Stimulated activated CD8-positive, alpha-beta memory T cell treated with anti-CD3 and anti-CD28 coated beads, Interleukin-12 subunit alpha, Interleukin-12 subunit beta, amount 100 ng/mL, for 24 hours (primary cell): ENCODE results near the gene LDLRAD3.

Source experiments
- DNase-seq: peaks from one replicate; pipeline ENCODE4 v3.0.0-alpha.2; 2020; ENCODE audit errors: extremely low read depth

The LDLRAD3 gene

GRCh38 chr11:36132940-36133339, 189.1 kb downstream of the LDLRAD3 start:
- DNase-seq, result no peak

DNA sequence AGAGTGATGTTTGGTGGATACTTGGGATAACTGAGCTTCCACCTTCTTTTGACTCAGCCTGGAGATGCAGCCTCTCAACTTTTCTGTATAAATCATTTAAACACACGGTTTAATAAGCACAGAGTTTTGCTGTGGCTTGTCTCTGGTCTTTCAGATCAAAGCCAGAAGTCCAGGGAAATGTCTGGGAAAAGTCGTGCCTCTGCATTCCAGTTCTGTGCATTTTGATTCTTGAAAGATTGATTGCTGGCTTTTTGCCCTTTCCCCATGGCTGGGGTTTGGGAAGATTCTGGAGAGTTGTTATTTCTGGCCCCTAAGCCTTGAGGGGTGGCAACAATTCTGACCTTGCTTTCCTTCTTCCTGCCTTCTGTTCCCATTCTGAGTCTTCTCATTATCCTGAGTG, 191.2 kb downstream of the LDLRAD3 start:
- no peak for DNase-seq

- DNase-seq, result no peak
These were observed 195.9 kb downstream of the LDLRAD3 start for GRCh38 chr11:36139767-36140166.

DNA sequence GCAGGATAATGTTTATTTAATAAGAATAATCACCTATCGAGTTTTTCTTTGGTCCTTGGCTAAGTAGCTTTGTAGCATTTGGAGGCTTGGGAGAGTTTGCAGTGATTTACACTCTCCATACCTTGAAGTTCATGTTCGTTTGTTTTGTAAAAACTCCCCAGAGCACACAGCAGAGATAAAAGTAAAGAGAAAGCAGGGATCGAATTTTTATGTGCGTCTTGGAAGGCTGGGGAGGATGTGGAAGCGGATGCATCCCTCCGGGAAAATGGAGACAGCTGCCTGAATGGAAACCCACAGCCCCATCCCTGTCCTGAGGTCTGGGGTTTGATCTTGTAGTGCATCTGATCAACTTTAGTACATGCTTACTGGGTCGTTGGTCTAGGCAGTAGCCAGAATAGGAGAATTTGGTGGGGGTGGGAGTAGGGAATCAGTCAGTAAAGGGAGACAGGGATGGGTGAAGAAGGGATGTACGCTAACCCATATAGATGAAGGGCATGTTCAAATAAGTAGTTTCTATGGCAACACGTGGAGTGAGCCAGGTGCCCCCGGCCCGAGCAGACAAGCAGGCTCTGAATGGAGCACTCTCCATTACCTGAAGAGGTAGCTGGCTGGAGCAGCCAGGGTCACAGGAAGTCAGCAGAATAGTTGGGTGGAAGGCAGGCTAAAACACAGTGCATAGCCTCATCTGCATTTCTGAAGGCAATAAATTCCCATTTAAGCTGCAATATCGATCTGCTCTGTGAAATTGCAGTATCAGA, 197.5 kb downstream of the LDLRAD3 start:
- DNase-seq, result no peak

DNA sequence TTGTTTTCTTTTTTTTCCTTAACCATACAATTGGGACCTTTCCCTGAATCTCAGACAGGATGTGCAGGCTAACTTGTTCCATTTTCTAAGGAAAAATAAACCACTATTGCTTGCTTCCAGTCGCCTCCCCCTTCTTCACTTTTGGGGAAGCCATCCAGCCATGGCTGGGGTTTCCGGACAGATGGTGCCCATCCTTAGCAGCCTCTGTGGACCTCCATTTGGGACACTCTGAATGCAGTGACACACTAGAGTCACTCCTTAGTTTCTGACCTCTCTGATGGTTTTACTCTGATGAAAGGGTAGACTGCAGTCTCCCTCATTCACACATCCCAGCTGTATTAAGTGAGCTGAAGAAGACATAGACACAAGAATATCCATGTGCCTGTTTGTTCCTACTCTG, 198.1 kb downstream of the LDLRAD3 start:
- DNase-seq, result no peak

- DNase-seq, result no peak
These were observed 198.6 kb downstream of the LDLRAD3 start for GRCh38 chr11:36142439-36142838.

DNA sequence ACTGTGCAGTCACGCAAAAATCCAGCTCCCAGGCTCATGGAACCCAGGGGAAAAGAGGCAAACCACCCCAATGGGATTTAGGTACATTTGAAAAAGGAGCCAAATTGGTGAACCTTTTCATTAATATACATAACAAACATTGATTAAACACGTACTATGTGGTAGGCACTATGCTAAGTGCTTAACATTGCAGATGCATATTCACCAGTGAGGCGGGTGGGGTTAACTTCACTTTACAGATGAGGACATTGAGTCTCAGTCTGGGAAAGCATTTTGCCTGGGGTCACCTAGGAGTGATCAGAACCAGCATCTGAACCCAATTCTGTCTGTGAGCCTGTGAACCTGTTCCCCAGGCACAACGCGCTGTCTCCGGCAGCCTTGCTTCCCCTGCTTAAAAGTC, 199.0 kb downstream of the LDLRAD3 start:
- DNase-seq, result no peak

GRCh38 chr11:36146437-36146836, 202.6 kb downstream of the LDLRAD3 start:
- no peak for DNase-seq

DNA sequence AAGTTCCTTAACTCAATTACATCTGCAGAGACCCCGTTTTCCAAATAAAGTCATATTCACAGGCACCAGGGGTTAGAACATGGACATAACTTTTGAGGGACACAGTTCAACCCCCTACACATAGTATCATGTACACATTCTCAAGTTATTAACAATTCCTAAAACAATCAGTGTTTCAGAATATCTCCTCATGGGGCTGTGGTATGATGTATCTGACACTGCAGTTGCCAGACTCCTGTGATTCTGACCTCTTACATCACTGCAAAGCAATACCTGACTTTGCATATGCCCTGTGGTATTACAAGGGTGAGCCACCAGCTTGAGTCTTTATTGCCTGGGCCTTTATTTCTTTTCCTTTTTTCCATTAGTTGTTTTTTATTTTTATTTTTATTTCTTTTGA, 203.6 kb downstream of the LDLRAD3 start:
- no peak for DNase-seq

GRCh38 chr11:36148701-36149100, 204.8 kb downstream of the LDLRAD3 start:
- DNase-seq, result no peak

DNA sequence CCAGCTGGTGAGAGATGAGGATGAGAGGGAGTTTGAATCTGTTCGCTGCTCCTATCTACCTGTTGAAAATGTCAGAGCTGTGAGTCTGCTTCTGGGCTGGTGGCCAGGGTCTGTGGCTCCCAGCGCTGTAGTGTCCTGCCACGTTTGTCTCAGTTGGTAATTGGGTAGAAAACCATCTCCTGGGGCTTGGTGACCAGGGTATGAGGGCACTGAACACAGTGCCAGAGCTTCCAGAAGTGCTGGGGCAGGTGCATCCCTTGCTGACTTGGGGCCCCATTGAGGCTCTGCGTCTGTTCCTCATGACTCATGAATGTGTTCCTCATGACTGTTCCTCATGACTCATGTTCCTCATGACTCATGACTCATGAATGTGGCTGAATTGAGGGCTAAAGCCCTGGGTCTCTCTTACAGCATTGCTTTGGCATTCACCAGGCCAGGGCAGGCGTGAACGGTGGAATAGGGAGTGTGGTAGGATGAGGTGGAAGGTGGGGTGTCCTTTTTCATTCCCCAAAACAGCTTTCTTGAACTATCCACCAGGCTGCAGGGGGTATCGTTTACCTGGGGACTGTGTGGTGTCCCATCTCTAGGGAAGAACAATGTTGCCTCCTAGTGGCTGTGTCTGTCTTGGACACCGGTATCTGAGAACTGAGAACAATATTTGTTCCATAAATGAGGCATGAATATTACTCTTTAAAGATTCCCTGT, 205.8 kb downstream of the LDLRAD3 start:
- no peak for DNase-seq

- DNase-seq, result no peak
These were observed 207.1 kb downstream of the LDLRAD3 start for GRCh38 chr11:36150986-36151385.

- no peak for DNase-seq
These were observed 208.2 kb downstream of the LDLRAD3 start for GRCh38 chr11:36151933-36152580.

DNA sequence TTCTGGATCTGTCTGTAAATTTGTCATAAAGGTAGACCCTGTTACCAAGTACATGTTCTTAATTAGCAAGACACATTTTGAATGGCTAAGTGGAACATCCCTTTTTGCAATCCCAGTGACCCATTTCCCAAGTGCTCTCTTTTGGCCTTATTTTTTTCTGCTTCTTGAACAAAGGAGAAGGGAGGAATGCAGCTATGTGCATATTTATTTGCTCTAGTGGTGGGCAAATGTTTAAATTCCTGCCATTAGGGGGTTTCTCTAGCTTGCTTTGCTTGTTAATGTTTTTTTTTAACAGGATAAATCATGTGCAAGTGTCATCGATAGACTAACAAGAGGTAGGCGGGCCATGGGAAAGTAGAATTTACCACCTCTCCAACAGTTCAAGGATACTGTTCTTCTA, 209.7 kb downstream of the LDLRAD3 start:
- DNase-seq, result no peak

DNA sequence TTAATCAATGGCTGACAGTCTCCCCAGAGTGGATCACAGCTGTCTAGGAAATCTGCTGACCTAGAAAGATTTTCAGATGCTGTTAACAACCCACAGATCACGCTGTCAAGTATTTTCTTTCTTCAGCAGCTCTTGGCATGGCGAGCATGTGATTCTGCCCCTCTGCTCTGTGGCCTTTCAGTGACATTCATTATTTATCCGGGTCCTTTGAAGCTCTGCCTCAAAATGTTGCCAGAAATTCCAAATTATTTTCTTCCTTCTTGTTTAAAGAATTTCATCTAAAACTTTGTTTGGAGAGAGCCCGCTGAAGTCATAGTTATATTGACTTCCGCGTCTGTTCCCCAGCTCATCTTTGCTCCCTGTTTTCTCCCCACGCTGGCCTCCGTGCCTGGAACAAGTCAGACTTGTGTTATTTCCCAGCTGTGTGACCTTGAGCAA, 211.3 kb downstream of the LDLRAD3 start:
- no peak for DNase-seq

GRCh38 chr11:36155770-36156160, 211.9 kb downstream of the LDLRAD3 start:
- no peak for DNase-seq

DNA sequence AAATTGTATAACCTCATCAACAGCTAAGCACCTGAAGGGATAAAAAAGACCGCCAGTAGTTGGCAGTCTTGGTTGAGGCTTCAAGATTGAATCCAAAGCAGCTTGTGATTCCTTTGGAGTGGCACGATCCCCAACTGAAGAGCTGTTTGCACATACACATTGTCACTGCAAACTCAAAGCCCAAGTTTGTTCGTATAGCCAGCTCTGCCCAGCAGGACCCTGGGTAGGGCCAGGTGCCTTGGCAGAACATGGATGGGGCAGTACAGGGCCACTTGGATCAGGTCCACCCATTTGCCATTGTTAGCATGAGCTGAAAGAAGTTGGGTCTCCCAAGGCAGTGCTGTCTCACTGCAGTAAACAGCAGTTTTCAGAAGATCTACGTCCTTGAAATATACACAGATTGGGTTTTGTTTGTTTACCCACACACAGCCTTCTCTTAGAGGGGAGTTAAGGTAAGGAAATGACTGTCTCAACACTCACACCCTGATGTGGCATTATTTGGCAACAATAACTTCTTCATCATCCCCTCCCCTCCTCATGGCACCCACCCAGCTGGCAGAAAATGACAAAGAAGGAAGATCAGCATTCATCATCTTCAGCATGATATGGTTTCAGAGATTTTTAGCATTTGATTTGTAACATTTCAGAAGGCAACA, 212.4 kb downstream of the LDLRAD3 start:
- no peak for DNase-seq

GRCh38 chr11:36156817-36157519, 213.1 kb downstream of the LDLRAD3 start:
- DNase-seq, result no peak

GRCh38 chr11:36160091-36160490, 216.2 kb downstream of the LDLRAD3 start:
- no peak for DNase-seq

DNA sequence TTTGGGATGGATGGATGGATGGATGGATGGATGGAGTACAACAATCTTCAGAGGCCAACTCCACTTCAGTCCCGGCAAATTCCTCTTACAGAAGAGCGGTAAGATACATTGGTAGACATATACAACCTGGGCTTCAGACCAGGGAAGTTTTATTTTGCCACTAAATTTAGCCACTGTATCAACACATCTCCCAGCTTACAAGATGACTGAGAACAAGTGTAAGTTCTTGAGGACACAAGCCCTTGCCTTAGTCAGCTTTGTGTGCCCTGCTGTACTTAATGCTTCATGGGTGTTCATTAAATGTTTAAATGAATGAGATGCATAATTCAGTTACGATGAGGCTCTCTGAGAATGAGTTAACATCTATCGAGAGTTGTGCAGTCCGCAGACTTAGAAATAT, 217.7 kb downstream of the LDLRAD3 start:
- no peak for DNase-seq

- DNase-seq, result no peak
These were observed 218.4 kb downstream of the LDLRAD3 start for GRCh38 chr11:36162006-36162882.
